Neural cell (in vitro differentiated cells): ENCODE data around the gene STRIP1. TPM values are rescaled to one million over a fixed set of nuclear protein-coding genes. Genes with fewer than 3 reads are reported as not detected.

Source experiments
- H2AFZ ChIP-seq: fragments of 200-600, 300-800 bp; sonication (generic), shearing (Covaris generic); 2 replicates; pipeline ENCODE4 v1.6.0; 2014; ENCODE audit warnings: low read depth, mild to moderate bottlenecking, antibody characterized with exemption, low read length, moderate library complexity
- H3F3A ChIP-seq: fragments of 200-600 bp; shearing (Covaris generic); 2 replicates; pipeline ENCODE4 v1.6.1; 2016; ENCODE audit warnings: mild to moderate bottlenecking, moderate library complexity, mixed read lengths, antibody characterized with exemption, low read length; ENCODE audit not compliant: insufficient read depth, poor library complexity, severe bottlenecking
- H3K27ac ChIP-seq: fragments of 200-600, 300-800 bp; sonication (generic), shearing (Covaris generic); 2 replicates; pipeline ENCODE4 v1.5.1; 2014; ENCODE audit warnings: mild to moderate bottlenecking, low read length, moderate library complexity
- H3K27me3 ChIP-seq: fragments of 300-800, 200-600 bp; sonication (generic), shearing (Covaris generic); 2 replicates; pipeline ENCODE4 v1.6.0; 2014; ENCODE audit warnings: mild to moderate bottlenecking, low read depth, low read length, moderate library complexity; ENCODE audit not compliant: insufficient read depth
- H3K36me3 ChIP-seq: fragments of 300-800, 200-600 bp; sonication (generic), shearing (Covaris generic); 2 replicates; pipeline ENCODE4 v1.5.1; 2014; ENCODE audit warnings: mild to moderate bottlenecking, antibody characterized with exemption, low read length, moderate library complexity; ENCODE audit not compliant: insufficient read depth
- H3K4me2 ChIP-seq: fragments of 300-800, 200-600 bp; sonication (generic), shearing (Covaris generic); 2 replicates; pipeline ENCODE4 v1.6.0; 2014; ENCODE audit warnings: mild to moderate bottlenecking, low read length
- H3K4me3 ChIP-seq: fragments of 300-800, 200-600 bp; sonication (generic), shearing (Covaris generic); 2 replicates; pipeline ENCODE4 v1.5.1; 2014; ENCODE audit warnings: mild to moderate bottlenecking, low read length, moderate library complexity
- H3K79me2 ChIP-seq: fragments of 200-600 bp; shearing (Covaris generic); replicated peaks from 2 replicates; pipeline ENCODE4 v1.6.0; 2014; ENCODE audit warnings: mild to moderate bottlenecking, low read length, moderate library complexity; ENCODE audit not compliant: insufficient read depth
- H3K9ac ChIP-seq: fragments of 300-800, 200-600 bp; sonication (generic), shearing (Covaris generic); 2 replicates; pipeline ENCODE4 v1.6.1; 2016; ENCODE audit warnings: mild to moderate bottlenecking, low read length, mixed read lengths
- H3K9me2 ChIP-seq: fragments of 200-600 bp; shearing (Covaris generic); 2 replicates; pipeline ENCODE4 v1.6.1; 2016; ENCODE audit warnings: mild to moderate bottlenecking, low read length, mixed read lengths; ENCODE audit not compliant: insufficient read depth
- H3K9me3 ChIP-seq: fragments of 200-600, 300-800 bp; sonication (generic), shearing (Covaris generic); 2 replicates; pipeline ENCODE4 v1.6.1; 2016; ENCODE audit warnings: mild to moderate bottlenecking, mixed run types, low read length, moderate library complexity, mixed read lengths
- H4K20me1 ChIP-seq: fragments of 200-600 bp; shearing (Covaris generic); 2 replicates; pipeline ENCODE4 v1.6.1; 2016; ENCODE audit warnings: mild to moderate bottlenecking, mixed run types; ENCODE audit not compliant: insufficient read depth
- CTCF ChIP-seq: fragments of 450-650 bp; IDR thresholded peaks from 2 replicates; pipeline ENCODE4 v1.5.1; 2014; ENCODE audit warnings: antibody characterized with exemption, mild to moderate bottlenecking, moderate library complexity; ENCODE audit not compliant: poor library complexity, severe bottlenecking
- EP300 ChIP-seq: fragments of 450-650 bp; conservative IDR thresholded peaks from 2 replicates; pipeline ENCODE4 v1.6.1; 2014; ENCODE audit warnings: antibody characterized with exemption, mild to moderate bottlenecking, moderate library complexity; ENCODE audit not compliant: poor library complexity, severe bottlenecking
- EZH2 ChIP-seq: fragments of 200-600, 300-800 bp; shearing (Covaris generic), sonication (generic); IDR thresholded peaks from 2 replicates; pipeline ENCODE4 v1.6.1; 2014; ENCODE audit warnings: antibody characterized with exemption, low read length, borderline replicate concordance, mild to moderate bottlenecking; ENCODE audit not compliant: insufficient read depth, poor library complexity, severe bottlenecking
- MXI1 ChIP-seq: fragments of 450-650 bp; conservative IDR thresholded peaks from 2 replicates; pipeline ENCODE4 v1.6.1; 2014; ENCODE audit warnings: antibody characterized with exemption, mild to moderate bottlenecking; ENCODE audit not compliant: poor library complexity, severe bottlenecking
- POLR2AphosphoS5 ChIP-seq: IDR thresholded peaks from 2 replicates; pipeline ENCODE4 v1.6.1; 2012
- RAD21 ChIP-seq: fragments of 450-650 bp; conservative IDR thresholded peaks from 2 replicates; pipeline ENCODE4 v1.6.1; 2014; ENCODE audit warnings: antibody characterized with exemption, mild to moderate bottlenecking, moderate library complexity
- REST ChIP-seq: IDR thresholded peaks from 2 replicates; pipeline ENCODE4 v1.6.1; 2012; ENCODE audit warnings: borderline replicate concordance
- SMC3 ChIP-seq: fragments of 450-650 bp; conservative IDR thresholded peaks from 2 replicates; pipeline ENCODE4 v1.6.1; 2014; ENCODE audit warnings: antibody characterized with exemption, mild to moderate bottlenecking, moderate library complexity; ENCODE audit not compliant: poor library complexity
- TAF1 ChIP-seq: IDR thresholded peaks from 2 replicates; pipeline ENCODE4 v1.6.1; 2012; ENCODE audit warnings: low read depth
- polyA plus RNA-seq: library from polyadenylated mRNA; depleted of rRNA; stranded (reverse); fragments of >200 nt; gene quantifications from 2 replicates; pipeline ENCODE4 v1.2.3, GENCODE V29; 2014

The STRIP1 gene
- polyA plus RNA-seq, 1 donor from 2014 or later: 178 TPM

- Histone ChIP-seq H3K9me3 (no peaks in the 10 kb centered on the region), H3K27me3 (peaks cover 33% of the 10 kb centered on the region), H3K79me2 (no peaks in the 10 kb centered on the region), H3K4me3 (no peak overlapping the region), H3K9ac (no peak overlapping the region), H4K20me1 (no peaks in the 10 kb centered on the region), H3K9me2 (no peaks in the 10 kb centered on the region), H3K4me2 (no peak overlapping the region), H3K36me3 (no peaks in the 10 kb centered on the region), H2AFZ (no peak overlapping the region), H3K27ac (no peak overlapping the region), H3F3A (no peaks in the 10 kb centered on the region)
- TF ChIP-seq POLR2AphosphoS5 (no peak), EP300 (no peak), SMC3 (no peak), TAF1 (no peak), CTCF (no peak), REST (no peak), EZH2 (no peak), MXI1 (no peak), RAD21 (no peak)
These were observed 55.3 kb downstream of the STRIP1 start for GRCh38 chr1:110089561-110090275.

GRCh38 chr1:110091381-110091780 is 57.0 kb downstream of the STRIP1 start:
- Histone ChIP-seq H3K4me2 (no peak overlapping the region), H3K9me3 (no peaks in the 10 kb centered on the region), H3K36me3 (no peaks in the 10 kb centered on the region), H3K79me2 (no peaks in the 10 kb centered on the region), H3K9me2 (no peaks in the 10 kb centered on the region), H3F3A (no peaks in the 10 kb centered on the region), H2AFZ (no peak overlapping the region), H3K9ac (no peak overlapping the region), H3K4me3 (no peak overlapping the region), H4K20me1 (no peaks in the 10 kb centered on the region), H3K27me3 (peaks cover 17% of the 10 kb centered on the region), H3K27ac (no peak overlapping the region)
- TF ChIP-seq TAF1: no peak
- no peak for TF ChIP-seq EP300
- TF ChIP-seq MXI1: no peak
- no peak for TF ChIP-seq SMC3
- no peak for TF ChIP-seq RAD21
- TF ChIP-seq CTCF: no peak
- no peak for TF ChIP-seq POLR2AphosphoS5
- no peak for TF ChIP-seq EZH2
- no peak for TF ChIP-seq REST
